ENCODE measurements around the gene LHFPL4. TPM values are rescaled to one million over a fixed set of nuclear protein-coding genes. Genes with fewer than 3 reads are reported as not detected.

The LHFPL4 gene
- total RNA-seq, 1 donor from 2014 or later, result not detected

GRCh38 chr3:9550999-9551398 lies 2.6 kb downstream of the LHFPL4 start:
- DNase-seq, result no peak
- intact Hi-C loops (cut with DNase I), result no loop called here
- no peak for ATAC-seq (ENCODE audit: poor library complexity)

DNA sequence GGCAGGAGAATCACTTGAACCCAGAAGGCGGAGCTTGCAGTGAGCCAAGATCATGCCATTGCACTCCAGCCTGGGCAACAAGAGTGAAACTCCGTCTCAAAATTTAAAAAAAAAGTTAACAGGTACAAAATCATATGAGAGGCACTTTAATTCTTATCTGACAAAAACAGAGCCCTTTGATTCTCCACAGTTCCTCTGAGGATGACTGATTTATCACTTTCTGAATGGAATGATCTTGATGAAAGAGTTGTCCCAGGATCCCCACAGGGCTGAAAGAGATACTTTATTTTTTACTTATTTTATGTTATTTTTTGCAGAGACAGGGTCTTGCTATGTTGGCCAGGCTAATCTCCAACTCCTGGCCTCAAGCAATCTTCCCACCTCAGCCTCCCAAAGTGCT lies 4.0 kb downstream of the LHFPL4 start:
- intact Hi-C loops (cut with DNase I), result no loop called here
- no peak for ATAC-seq (ENCODE audit: poor library complexity)
- DNase-seq, result no peak

DNA sequence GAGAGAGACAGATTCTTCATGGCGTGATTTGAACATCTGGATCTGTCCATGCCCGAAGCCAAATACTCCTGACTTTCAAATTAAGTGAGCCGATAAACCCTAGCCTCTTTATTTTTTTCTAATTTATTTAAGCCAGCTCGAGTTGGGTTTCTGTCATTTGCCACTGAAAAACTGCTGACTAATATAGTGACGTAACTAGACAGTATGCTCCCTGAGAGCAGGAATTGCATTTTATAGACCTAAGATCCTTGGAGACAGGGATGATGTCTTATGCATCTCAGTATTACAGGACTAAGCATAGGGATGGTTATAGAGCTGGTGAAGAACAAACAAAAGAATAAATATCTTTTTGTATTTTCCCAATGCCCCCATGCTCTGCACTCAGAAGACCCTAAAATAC lies 4.6 kb downstream of the LHFPL4 start:
- ATAC-seq (ENCODE audit: poor library complexity), result no peak
- no peak for DNase-seq
- intact Hi-C loops (cut with DNase I), result no loop called here

DNA sequence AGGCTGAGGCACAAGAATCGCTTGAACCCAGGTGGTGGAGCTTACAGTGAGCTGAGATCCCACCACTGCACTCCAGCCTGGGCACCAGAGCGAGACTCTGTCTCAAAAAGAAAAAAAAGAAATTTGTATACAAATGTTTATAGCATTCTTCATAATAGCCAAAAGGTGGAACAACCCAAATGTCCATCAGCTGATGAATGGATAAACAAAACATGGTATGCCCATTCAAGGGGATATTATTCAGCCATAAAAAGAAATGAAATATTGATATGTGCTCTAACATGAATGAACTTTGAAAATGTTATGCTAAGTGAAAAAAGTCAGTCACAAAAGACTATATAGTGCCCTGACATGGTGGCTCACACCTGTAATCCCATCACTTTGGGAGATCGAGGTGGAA lies 11.4 kb downstream of the LHFPL4 start:
- DNase-seq (no peak), ATAC-seq (ENCODE audit: poor library complexity) (no peak)
- intact Hi-C loops (cut with DNase I), result no loop called here

DNA sequence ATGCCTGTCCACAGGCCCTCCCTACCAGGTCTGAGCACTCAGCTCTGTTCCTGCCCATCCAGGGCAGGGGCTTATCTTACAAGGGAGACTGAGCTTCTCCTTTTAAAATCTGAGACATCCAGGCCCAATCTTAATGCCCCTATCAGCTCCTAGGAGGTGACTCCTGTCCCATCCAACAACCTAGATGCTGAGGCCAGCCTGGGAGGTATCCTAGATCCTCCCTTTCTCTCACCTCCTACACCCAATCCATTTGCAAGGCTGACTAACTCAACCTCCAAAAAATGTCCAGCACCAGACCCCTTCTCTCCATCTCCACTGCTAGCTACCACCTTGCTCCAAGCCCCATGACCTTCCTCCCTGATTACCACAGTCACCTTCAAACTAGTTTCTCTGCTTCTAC lies 17.4 kb downstream of the LHFPL4 start:
- ATAC-seq (ENCODE audit: poor library complexity) (no peak), DNase-seq (no peak)
- intact Hi-C loops (cut with DNase I), result no loop called here

- no peak for DNase-seq
- intact Hi-C loops (cut with DNase I), result no loop called here
- no peak for ATAC-seq (ENCODE audit: poor library complexity)
Measured at GRCh38 chr3:9534429-9534828, 19.2 kb downstream of the LHFPL4 start.

DNA sequence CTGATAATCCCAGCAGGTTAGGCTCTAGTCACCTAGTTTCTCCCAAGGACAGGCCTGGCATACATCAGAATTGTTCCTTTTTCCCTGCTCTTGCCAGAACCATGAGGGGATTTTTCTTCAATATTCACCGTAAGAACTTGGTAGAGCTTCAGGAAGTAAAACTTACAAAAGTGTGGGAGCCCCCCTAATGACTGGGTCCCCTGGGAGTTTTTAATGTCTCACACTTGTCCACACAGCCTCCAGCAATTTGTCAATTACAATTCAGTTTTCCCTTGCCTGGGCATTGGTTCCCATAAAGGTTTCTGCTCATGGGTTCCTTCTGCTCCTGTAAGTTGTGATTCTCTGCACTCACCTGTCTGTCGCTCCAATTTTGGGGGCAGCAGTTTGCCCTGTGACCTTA lies 28.5 kb downstream of the LHFPL4 start:
- DNase-seq, result no peak
- intact Hi-C loops (cut with DNase I), result no loop called here
- ATAC-seq (ENCODE audit: poor library complexity), result no peak

DNA sequence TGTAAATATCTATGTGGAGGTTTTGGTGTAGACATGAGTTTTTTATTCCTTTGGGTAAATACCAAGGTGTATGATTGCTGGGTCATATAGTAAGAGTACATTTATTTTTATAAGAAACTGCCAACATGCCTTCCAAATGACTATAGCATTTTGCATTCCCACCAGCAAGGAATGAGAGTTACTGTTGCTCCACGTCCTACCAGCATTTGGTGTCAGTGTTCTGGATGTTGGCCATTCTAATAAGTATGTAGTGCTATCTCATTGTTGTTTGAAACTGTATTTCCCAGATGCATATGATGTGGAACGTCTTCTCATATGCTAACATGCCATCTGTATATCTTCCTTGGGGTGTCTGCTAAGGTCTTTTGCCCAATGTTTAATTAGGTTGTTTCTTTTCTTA lies 38.7 kb downstream of the LHFPL4 start:
- intact Hi-C loops (cut with DNase I), result no loop called here
- no peak for ATAC-seq (ENCODE audit: poor library complexity)
- no peak for DNase-seq

- DNase-seq (no peak), ATAC-seq (ENCODE audit: poor library complexity) (no peak)
- intact Hi-C loops (cut with DNase I), result no loop called here
Measured at GRCh38 chr3:9514306-9514705, 39.3 kb downstream of the LHFPL4 start.

DNA sequence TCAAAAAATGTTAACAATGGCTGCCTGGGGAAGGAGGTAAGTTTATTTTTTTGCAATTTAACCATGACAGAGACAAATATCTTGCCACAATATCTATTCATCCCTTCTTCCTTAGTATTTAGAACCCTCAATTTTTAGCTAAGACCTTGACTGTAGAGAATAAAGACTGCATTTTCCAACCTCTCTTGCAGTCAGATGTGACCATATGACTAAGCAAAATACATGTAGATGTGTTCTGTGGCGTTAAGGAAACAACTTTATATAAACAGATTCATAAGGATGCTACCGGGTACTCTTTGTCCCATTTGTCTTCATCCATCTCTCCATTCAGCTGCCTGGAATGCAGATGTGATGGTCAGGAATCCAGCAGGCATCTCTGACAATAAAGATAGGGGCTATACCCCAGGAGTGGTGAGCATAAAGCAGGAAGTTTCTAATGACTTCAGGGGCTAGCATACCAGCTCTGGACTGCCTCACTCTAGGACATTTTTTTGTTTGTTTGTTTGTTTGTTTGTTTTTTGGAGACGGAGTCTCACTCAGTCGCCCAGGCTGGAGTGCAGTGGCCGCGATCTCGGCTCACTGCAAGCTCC lies 41.1 kb downstream of the LHFPL4 start:
- intact Hi-C loops (cut with DNase I), result no loop called here
- ATAC-seq (ENCODE audit: poor library complexity) (no peak), DNase-seq (no peak)

DNA sequence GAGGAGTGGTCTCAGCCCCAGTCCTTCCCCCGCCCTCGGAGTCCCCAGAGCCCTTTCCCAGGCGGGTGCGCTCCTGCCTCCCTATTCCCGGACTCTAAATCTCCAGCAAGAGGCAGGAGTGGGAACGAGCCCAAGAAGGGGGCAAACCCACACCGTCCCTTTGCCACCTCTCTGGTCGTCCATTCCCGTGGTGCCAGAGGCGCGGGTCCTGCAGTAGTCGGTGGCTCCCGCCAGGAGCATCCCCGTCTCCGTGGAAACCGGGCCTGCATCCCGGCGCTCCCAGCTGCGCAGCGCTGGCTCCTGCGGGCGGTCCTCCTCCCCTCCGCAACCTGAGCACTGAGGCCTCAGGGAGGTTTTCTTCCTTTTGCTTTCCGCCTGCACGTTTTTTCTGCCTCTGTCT lies 44.8 kb downstream of the LHFPL4 start:
- intact Hi-C loops (cut with DNase I), result no loop called here
- ATAC-seq (ENCODE audit: poor library complexity) (no peak), DNase-seq (no peak)

DNA sequence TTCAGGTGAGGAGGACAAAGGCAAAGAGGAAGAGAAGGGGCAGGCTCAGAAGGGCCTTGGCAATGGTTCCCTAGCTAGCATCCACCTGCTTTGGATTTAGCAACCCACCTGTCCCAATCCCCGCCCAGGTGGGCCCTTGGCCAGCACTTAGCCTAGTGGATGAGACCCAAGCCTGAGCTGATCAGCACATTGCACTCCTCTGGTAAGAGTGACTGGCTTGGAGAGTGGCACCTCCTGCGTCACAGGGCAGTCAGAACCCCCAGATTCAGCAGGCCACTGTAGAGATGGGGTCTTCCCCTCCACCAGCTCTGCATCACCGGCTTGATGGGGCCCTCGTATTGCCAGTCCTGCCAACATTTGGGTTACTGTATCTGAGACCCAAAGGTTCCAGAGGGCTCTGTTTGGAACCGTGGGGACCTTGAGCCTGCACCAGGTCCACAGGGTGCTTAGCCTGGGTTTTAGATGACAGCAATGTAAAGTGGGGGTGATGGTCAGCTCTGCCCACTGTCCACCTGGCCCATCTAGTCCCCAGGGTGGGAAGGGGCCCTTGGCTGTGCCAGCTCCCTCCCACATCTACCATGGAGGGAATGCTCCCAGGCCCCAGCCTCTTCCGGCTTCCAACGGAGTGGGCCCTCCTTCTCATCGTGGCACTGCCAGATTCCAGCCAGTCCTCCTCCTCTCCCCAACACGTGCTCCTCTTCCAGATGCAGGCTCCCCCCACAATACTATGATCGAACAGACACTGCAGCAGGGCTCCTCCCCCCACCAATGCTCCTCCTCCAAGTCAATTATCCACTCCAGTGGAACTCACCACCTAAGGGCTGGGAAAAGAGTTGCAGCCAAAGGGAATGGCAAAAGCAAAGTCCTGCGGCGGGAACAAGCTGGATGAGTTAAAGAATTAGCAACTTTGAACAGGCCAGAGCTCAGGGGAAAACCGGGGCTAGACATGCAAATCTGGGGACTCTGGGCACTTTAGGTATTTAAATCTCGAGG lies 45.7 kb downstream of the LHFPL4 start:
- intact Hi-C loops (cut with DNase I), result no loop called here
- DNase-seq (no peak), ATAC-seq (ENCODE audit: poor library complexity) (no peak)

GRCh38 chr3:9503283-9503682 lies 50.3 kb downstream of the LHFPL4 start:
- peak; percentile 67 for ATAC-seq (ENCODE audit: poor library complexity)

GRCh38 chr3:9501226-9501625 lies 52.4 kb downstream of the LHFPL4 start:
- DNase-seq (no peak), ATAC-seq (ENCODE audit: poor library complexity) (no peak)
- intact Hi-C loops (cut with DNase I), result no loop called here

More at GRCh38 chr3:9503283-9503682, 50.3 kb downstream of the LHFPL4 start:
- DNase-seq, result peak; percentile 77
- intact Hi-C loops (cut with DNase I), result no loop called here

DNA sequence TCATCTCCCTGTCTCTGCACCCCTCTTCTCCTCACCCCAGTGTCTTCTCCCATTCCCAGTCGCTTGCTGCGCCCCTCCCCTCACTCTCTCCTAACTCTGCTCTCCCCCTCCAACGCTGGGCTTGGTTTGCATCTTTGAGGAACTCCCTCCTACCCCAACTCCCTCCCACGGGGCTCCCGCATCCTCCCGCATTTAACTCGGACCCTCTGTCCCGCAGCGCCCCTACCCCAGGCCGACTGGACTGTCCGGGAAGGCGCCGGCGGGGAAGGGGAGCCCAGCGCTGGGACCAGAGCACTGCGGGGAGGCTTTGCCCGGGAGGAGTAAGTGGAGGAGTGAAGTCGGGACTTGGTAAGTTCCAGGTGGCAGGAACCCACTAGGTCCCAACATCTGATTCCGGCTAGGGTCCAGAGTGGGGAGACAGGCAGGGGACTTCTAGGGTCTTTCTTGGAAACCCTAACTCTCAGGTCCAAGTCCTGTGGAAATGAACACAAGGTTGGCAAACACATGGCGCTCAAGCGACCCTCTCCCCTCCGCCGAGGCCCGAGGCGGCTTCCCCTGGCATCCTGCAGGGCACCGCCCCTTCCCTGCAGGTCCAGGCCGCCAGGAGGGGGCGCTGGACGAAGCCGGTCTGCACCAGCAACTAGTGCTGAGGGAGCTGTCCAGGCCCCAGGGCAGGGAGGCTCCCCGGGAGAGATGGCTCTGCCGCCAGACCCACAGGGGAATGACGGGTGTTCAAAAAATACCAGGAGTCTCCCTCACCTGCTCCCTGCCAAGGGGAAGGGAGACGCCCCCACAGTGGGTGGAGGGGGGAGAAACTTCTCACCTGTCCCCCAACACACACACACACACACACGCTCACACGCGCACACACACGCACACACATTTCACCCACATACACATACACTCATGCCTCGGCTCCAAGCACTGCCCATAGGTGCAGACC lies 53.2 kb downstream of the LHFPL4 start:
- peak; percentile 66 for DNase-seq
- intact Hi-C loops (cut with DNase I), result no loop called here
- ATAC-seq (ENCODE audit: poor library complexity), result peak; percentile 76

GRCh38 chr3:9499455-9500107 lies 54.0 kb downstream of the LHFPL4 start:
- intact Hi-C loops (cut with DNase I), result no loop called here
- no peak for DNase-seq
- ATAC-seq (ENCODE audit: poor library complexity), result no peak

DNA sequence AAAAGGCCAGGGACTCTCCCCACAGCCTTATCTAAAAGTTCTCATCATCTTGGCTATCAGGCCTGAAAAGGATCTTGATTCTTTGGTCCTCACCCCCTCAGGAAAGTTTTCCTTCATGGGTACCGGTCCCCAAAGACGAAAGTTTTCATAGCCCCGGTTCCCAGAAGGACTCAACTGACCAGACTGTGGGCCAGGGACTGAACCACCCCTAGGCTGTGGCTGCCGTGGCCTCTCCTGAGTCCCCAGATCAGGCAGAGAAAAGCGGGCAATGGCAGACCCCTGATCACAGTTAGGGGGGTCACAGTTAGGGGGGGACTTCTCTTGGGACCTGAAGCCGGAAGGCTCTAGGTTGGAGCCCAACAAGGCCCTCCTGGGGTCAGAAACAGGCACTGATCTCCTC lies 54.8 kb downstream of the LHFPL4 start:
- ATAC-seq (ENCODE audit: poor library complexity) (no peak), DNase-seq (no peak)
- intact Hi-C loops (cut with DNase I), result no loop called here

GRCh38 chr3:9497821-9498565 lies 55.6 kb downstream of the LHFPL4 start:
- no peak for DNase-seq
- intact Hi-C loops (cut with DNase I), result no loop called here
- no peak for ATAC-seq (ENCODE audit: poor library complexity)

All from Right ventricle myocardium superior (tissue), 1 donor.